Measurements from ENCODE around the gene BICD1.
"Not testable (repeated sequence)": the region's sequence is repeated elsewhere in the genome, so short reads cannot be mapped to it uniquely, and the experiment has no call there.

The BICD1 gene

GRCh38 chr12:32084753-32085152 is 21.9 kb upstream of the BICD1 start:
- no peaks in the 10 kb centered on the region for H3K36me3 Mint-ChIP-seq (ENCODE audit: low read depth)
- H3K4me1 Mint-ChIP-seq (ENCODE audit: low read depth), result no peaks in the 10 kb centered on the region
- H3K4me3 Mint-ChIP-seq, result no peak overlapping the region
- H3K27ac Mint-ChIP-seq, result no peak overlapping the region
- intact Hi-C loops (cut with micrococcal nuclease), result no loop called here
- no peaks in the 10 kb centered on the region for H3K9me3 Mint-ChIP-seq
- no peaks in the 10 kb centered on the region for H3K27me3 Mint-ChIP-seq

DNA sequence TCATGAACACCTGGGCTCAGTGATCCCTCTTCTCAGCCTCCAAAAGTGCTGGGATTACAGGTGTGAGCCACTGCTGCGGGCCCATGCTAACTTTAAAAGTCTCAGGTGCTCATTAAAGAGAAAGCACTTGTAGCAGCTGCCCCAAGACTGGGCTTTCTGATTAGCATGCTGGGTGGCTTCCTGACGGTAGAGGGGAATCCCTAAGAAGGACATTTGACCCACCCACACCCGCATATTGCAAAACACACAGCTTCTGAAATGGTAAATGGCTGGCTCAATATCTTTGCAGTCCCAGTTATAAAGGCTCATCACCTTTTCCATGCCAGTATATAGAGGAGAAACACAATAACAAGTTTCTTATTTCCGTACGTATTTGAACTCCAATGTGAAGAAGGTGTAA is 19.3 kb upstream of the BICD1 start:
- Mint-ChIP-seq H3K9me3 (no peaks in the 10 kb centered on the region), H3K4me1 (ENCODE audit: low read depth) (no peaks in the 10 kb centered on the region), H3K36me3 (ENCODE audit: low read depth) (no peaks in the 10 kb centered on the region), H3K27me3 (no peaks in the 10 kb centered on the region), H3K27ac (no peak overlapping the region), H3K4me3 (no peak overlapping the region)
- intact Hi-C loops (cut with micrococcal nuclease), result no loop called here

DNA sequence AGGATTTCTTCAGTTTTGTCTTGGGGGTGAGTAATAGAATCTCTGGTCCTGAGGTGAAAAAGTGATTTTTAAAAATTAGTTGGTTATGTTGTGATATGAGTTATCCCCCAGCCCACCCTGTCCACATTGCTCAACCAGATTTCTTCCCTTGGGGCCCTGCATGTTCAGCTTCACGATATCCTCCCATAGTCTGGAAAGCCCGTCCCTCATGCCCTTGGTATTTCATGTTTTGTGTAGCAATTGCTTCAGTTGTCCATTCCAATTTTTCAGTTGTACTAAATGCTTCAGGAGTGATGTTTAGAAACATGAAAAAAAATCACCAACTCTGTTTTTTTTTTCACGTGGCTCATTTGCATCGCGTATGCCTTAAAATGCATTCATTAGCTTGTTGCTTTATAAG is 17.5 kb upstream of the BICD1 start:
- H3K4me1 Mint-ChIP-seq (ENCODE audit: low read depth), result no peaks in the 10 kb centered on the region
- intact Hi-C loops (cut with micrococcal nuclease), result no loop called here
- no peak overlapping the region for H3K4me3 Mint-ChIP-seq
- H3K36me3 Mint-ChIP-seq (ENCODE audit: low read depth), result no peaks in the 10 kb centered on the region
- no peak overlapping the region for H3K27ac Mint-ChIP-seq
- H3K27me3 Mint-ChIP-seq, result no peaks in the 10 kb centered on the region
- H3K9me3 Mint-ChIP-seq, result no peaks in the 10 kb centered on the region

- Mint-ChIP-seq H3K9me3 (no peaks in the 10 kb centered on the region), H3K4me3 (no peak overlapping the region), H3K4me1 (ENCODE audit: low read depth) (no peaks in the 10 kb centered on the region), H3K27ac (no peak overlapping the region), H3K36me3 (ENCODE audit: low read depth) (no peaks in the 10 kb centered on the region), H3K27me3 (no peaks in the 10 kb centered on the region)
- intact Hi-C loops (cut with micrococcal nuclease), result no loop called here
These were observed 17.1 kb upstream of the BICD1 start for GRCh38 chr12:32089586-32089985.

GRCh38 chr12:32091696-32092095 is 15.0 kb upstream of the BICD1 start:
- Mint-ChIP-seq H3K36me3 (ENCODE audit: low read depth) (no peaks in the 10 kb centered on the region), H3K27ac (no peak overlapping the region), H3K4me3 (no peak overlapping the region), H3K9me3 (no peaks in the 10 kb centered on the region), H3K4me1 (ENCODE audit: low read depth) (no peaks in the 10 kb centered on the region), H3K27me3 (no peaks in the 10 kb centered on the region)
- intact Hi-C loops (cut with micrococcal nuclease), result no loop called here

DNA sequence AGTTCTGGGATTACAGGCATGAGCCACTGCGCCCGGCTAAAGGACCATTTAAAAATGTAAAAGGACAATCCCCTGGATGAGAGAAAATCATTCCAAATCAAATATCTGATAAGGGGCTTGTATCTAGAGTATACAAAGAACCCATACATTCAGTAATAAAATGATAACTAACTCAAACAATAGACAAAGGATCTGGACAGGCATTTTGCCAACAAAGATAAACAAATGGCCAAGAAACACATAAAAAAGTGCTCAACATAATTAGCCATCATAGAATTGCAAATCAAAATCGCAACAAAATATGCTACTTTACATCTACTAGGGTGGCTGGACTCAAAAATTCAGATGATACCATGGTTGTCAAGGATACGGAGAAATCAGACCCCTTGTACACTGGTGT is 8.5 kb upstream of the BICD1 start:
- H3K9me3 Mint-ChIP-seq, result no peaks in the 10 kb centered on the region
- no peak overlapping the region for H3K27ac Mint-ChIP-seq
- H3K36me3 Mint-ChIP-seq (ENCODE audit: low read depth), result no peaks in the 10 kb centered on the region
- H3K4me1 Mint-ChIP-seq (ENCODE audit: low read depth), result no peaks in the 10 kb centered on the region
- no peak overlapping the region for H3K4me3 Mint-ChIP-seq
- intact Hi-C loops (cut with micrococcal nuclease), result no loop called here
- H3K27me3 Mint-ChIP-seq, result peaks cover 2% of the 10 kb centered on the region

DNA sequence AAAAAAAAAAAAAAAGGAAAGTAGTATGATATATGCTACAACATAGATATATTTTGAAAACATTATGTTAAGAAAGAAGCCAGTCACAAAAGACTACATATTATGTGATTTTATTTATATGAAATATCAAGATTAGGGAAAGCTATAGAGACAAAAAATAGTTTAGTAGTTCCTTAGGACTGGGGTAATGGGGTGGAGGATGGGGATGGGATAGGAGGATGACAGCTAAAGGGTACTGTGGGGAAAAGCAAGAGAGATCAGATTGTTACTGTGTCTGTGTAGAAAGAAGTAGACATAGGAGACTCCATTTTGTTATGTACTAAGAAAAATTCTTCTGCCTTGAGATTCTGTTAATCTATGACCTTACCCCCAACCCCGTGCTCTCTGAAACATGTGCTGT is 7.4 kb upstream of the BICD1 start:
- H3K27me3 Mint-ChIP-seq; H3K9me3 Mint-ChIP-seq; H3K4me3 Mint-ChIP-seq; intact Hi-C loops (cut with micrococcal nuclease); H3K36me3 Mint-ChIP-seq (ENCODE audit: low read depth); H3K27ac Mint-ChIP-seq; H3K4me1 Mint-ChIP-seq (ENCODE audit: low read depth): not testable (repeated sequence)

DNA sequence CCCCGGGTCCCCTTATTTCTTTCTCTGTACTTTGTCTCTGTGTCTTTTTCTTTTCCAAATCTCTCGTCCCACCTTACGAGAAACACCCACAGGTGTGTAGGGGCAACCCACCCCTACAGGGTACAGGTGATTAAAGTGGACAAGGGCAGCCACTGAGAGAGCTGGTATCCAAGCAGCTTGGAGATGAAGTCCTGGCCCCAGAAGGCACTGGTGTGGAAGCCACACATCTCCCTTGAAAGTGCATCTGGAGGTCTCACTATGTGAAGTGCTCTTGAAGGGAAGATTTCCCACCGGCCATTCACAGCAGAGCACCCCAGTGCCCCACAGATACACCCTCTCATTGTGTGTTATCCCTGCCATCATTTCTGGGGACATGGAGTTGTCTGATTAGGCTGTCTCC is 6.3 kb upstream of the BICD1 start:
- no peak overlapping the region for H3K4me3 Mint-ChIP-seq
- H3K9me3 Mint-ChIP-seq, result no peaks in the 10 kb centered on the region
- no peaks in the 10 kb centered on the region for H3K4me1 Mint-ChIP-seq (ENCODE audit: low read depth)
- intact Hi-C loops (cut with micrococcal nuclease), result no loop called here
- H3K27me3 Mint-ChIP-seq, result peaks cover 4% of the 10 kb centered on the region
- no peak overlapping the region for H3K27ac Mint-ChIP-seq
- H3K36me3 Mint-ChIP-seq (ENCODE audit: low read depth), result no peaks in the 10 kb centered on the region

GRCh38 chr12:32100888-32101287 is 5.8 kb upstream of the BICD1 start:
- intact Hi-C loops (cut with micrococcal nuclease), result no loop called here
- H3K4me1 Mint-ChIP-seq (ENCODE audit: low read depth), result peaks cover 2% of the 10 kb centered on the region
- H3K27me3 Mint-ChIP-seq, result peaks cover 8% of the 10 kb centered on the region
- H3K9me3 Mint-ChIP-seq, result no peaks in the 10 kb centered on the region
- H3K36me3 Mint-ChIP-seq (ENCODE audit: low read depth), result no peaks in the 10 kb centered on the region
- H3K27ac Mint-ChIP-seq, result no peak overlapping the region
- no peak overlapping the region for H3K4me3 Mint-ChIP-seq

GRCh38 chr12:32102234-32102633 is 4.4 kb upstream of the BICD1 start:
- Mint-ChIP-seq H3K4me1 (ENCODE audit: low read depth) (peaks cover 10% of the 10 kb centered on the region), H3K9me3 (no peaks in the 10 kb centered on the region), H3K36me3 (ENCODE audit: low read depth) (peaks cover 8% of the 10 kb centered on the region), H3K4me3 (no peak overlapping the region), H3K27ac (no peak overlapping the region), H3K27me3 (peaks cover 14% of the 10 kb centered on the region)
- intact Hi-C loops (cut with micrococcal nuclease), result no loop called here

GRCh38 chr12:32104572-32105355 is 1.9 kb upstream of the BICD1 start:
- Mint-ChIP-seq H3K4me1 (ENCODE audit: low read depth) (peaks cover 20% of the 10 kb centered on the region), H3K27ac (no peak overlapping the region), H3K9me3 (no peaks in the 10 kb centered on the region), H3K36me3 (ENCODE audit: low read depth) (peaks cover 9% of the 10 kb centered on the region), H3K4me3 (no peak overlapping the region), H3K27me3 (peaks cover 21% of the 10 kb centered on the region)
- intact Hi-C loops (cut with micrococcal nuclease), result no loop called here

- peaks cover 20% of the 10 kb centered on the region for H3K4me1 Mint-ChIP-seq (ENCODE audit: low read depth)
- intact Hi-C loops (cut with micrococcal nuclease), result loop anchor here (2.0 kb wide), 1 partner anchor 419 kb away; no protein-coding TSS in a partner anchor
- peaks cover 9% of the 10 kb centered on the region for H3K36me3 Mint-ChIP-seq (ENCODE audit: low read depth)
- peak overlapping the region; percentile 99 for H3K4me3 Mint-ChIP-seq
- peak overlapping the region; percentile 83 for H3K27ac Mint-ChIP-seq
- H3K9me3 Mint-ChIP-seq, result no peaks in the 10 kb centered on the region
- peaks cover 19% of the 10 kb centered on the region for H3K27me3 Mint-ChIP-seq
These were observed 596 bp upstream of the BICD1 start for GRCh38 chr12:32105986-32106516.

GRCh38 chr12:32107359-32108267 is 966 bp downstream of the BICD1 start:
- Mint-ChIP-seq H3K9me3 (no peaks in the 10 kb centered on the region), H3K36me3 (ENCODE audit: low read depth) (peaks cover 9% of the 10 kb centered on the region), H3K27ac (peak overlapping the region; percentile 83), H3K27me3 (peaks cover 19% of the 10 kb centered on the region), H3K4me3 (peak overlapping the region; percentile 99), H3K4me1 (ENCODE audit: low read depth) (peaks cover 20% of the 10 kb centered on the region)
- intact Hi-C loops (cut with micrococcal nuclease), result loop anchor here (2.0 kb wide), 1 partner anchor 421 kb away; no protein-coding TSS in a partner anchor

GRCh38 chr12:32108787-32109186 is 2.1 kb downstream of the BICD1 start:
- Mint-ChIP-seq H3K27me3 (peaks cover 19% of the 10 kb centered on the region), H3K4me1 (ENCODE audit: low read depth) (peaks cover 20% of the 10 kb centered on the region), H3K36me3 (ENCODE audit: low read depth) (peaks cover 9% of the 10 kb centered on the region), H3K27ac (no peak overlapping the region), H3K9me3 (no peaks in the 10 kb centered on the region), H3K4me3 (no peak overlapping the region)
- intact Hi-C loops (cut with micrococcal nuclease), result no loop called here

Measured in dendritic cell treated with granulocyte-macrophage colony-stimulating factor and Interleukin-4, amounts not matched to agents 40 ng/mL and 50 ng/mL, for 4 days (primary cell).